ENCODE measurements around the gene MINK1.

DNA sequence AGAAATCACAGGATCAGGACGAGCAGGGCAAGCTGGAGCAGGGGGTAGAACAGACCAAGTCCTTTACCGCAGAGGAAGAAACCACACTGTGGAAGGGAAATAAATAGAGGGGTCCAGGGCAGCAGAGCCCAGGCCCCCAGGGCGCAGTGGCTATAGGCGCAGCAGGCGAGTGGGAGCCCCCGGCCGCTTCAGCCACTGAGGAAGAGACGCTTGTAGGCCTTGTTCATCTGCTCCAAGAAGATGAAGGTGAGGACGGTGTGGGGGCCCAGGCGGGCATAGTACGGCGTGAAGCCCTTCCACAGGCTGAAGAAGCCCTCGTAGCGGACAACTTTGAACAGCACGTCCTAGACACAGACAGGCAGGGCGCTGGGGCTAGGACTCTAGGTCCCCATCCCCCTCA is 104.4 kb downstream of the MINK1 start:
- TF ChIP-seq, protein P1, sequence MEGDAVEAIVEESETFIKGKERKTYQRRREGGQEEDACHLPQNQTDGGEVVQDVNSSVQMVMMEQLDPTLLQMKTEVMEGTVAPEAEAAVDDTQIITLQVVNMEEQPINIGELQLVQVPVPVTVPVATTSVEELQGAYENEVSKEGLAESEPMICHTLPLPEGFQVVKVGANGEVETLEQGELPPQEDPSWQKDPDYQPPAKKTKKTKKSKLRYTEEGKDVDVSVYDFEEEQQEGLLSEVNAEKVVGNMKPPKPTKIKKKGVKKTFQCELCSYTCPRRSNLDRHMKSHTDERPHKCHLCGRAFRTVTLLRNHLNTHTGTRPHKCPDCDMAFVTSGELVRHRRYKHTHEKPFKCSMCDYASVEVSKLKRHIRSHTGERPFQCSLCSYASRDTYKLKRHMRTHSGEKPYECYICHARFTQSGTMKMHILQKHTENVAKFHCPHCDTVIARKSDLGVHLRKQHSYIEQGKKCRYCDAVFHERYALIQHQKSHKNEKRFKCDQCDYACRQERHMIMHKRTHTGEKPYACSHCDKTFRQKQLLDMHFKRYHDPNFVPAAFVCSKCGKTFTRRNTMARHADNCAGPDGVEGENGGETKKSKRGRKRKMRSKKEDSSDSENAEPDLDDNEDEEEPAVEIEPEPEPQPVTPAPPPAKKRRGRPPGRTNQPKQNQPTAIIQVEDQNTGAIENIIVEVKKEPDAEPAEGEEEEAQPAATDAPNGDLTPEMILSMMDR (IDR thresholded peaks at IDR 0.05; ENCODE audit: low read depth, low read length) = no peak
- TF ChIP-seq POLR2A (IDR thresholded peaks at IDR 0.05; ENCODE audit: extremely low read depth, insufficient read length) (no peak), MYC (IDR thresholded peaks at IDR 0.05; ENCODE audit: low read depth, low read length) (no peak)
- TF ChIP-seq, protein P2, sequence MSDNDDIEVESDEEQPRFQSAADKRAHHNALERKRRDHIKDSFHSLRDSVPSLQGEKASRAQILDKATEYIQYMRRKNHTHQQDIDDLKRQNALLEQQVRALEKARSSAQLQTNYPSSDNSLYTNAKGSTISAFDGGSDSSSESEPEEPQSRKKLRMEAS (IDR thresholded peaks at IDR 0.05; ENCODE audit: low read depth, low read length) = no peak

Data from NB4 (cell line).